Measurements from ENCODE around the gene ARHGAP32. TPM values are rescaled to one million over a fixed set of nuclear protein-coding genes. Genes with fewer than 3 reads are reported as not detected.

ARHGAP32 gene
- total RNA-seq, 1 experiment from 2014 or later: 22.0 TPM

- no peak overlapping the region for H2BK12ac ChIP-seq (ENCODE audit: insufficient read length, low read depth, low read length)
- no peaks in the 10 kb centered on the region; the same call in 1 of the 2 replicates for H3K79me2 ChIP-seq (ENCODE audit: insufficient read depth, low read length)
- DNase-seq: no peak
- Mint-ChIP-seq H3K9me3 (peaks cover 5 to 6% of the 10 kb centered on the region in 2 experiments; a peak in 3 of 5 replicates), H3K27ac (peak overlapping the region in 2 of 3 experiments; percentile 60 to 77; a peak in 4 of 7 replicates), H3K4me1 (peaks cover 63 to 64% of the 10 kb centered on the region in 2 experiments), H3K36me3 (ENCODE audit: insufficient read depth in 1 of 3, low read depth in 3 of 3) (peaks cover 8 to 9% (median 9%) of the 10 kb centered on the region in 3 experiments), H3K4me3 (no peak overlapping the region), H3K27me3 (ENCODE audit: low read depth) (no peaks in the 10 kb centered on the region)
- H3K4me1 ChIP-seq (ENCODE audit: insufficient read depth, low read length): peaks cover 9% of the 10 kb centered on the region; the same call in 1 of the 2 replicates
- H3K23ac ChIP-seq (ENCODE audit: insufficient read length, low read depth, low read length): no peak overlapping the region
- no peak overlapping the region for H4K8ac ChIP-seq (replicated peaks; ENCODE audit: insufficient read length, low read depth, low read length)
- H4K5ac ChIP-seq (ENCODE audit: insufficient read length, low read depth, low read length): no peak overlapping the region
- no peak overlapping the region for H3T11ph ChIP-seq (ENCODE audit: low read length)
- no peak overlapping the region for H2AK5ac ChIP-seq (ENCODE audit: insufficient read length, low read length)
- H2AFZ ChIP-seq (ENCODE audit: low read length): no peak overlapping the region
- H4K91ac ChIP-seq (ENCODE audit: insufficient read length, low read depth, low read length): no peak overlapping the region
- no peak overlapping the region for H3K14ac ChIP-seq (ENCODE audit: insufficient read depth, low read length)
- no peak overlapping the region for H3K18ac ChIP-seq (ENCODE audit: insufficient read length, low read depth, low read length)
- no peaks in the 10 kb centered on the region for H4K20me1 ChIP-seq (ENCODE audit: control insufficient read depth, insufficient read depth, insufficient read length)
- no peaks in the 10 kb centered on the region for H3K79me1 ChIP-seq (ENCODE audit: insufficient read depth, low read depth, low read length, poor library complexity, severe bottlenecking)
- no peak for TF ChIP-seq CTCF (conservative IDR thresholded peaks at IDR 0.05)
- no peaks in the 10 kb centered on the region for H3K9me3 ChIP-seq (ENCODE audit: control insufficient read depth, low read depth, low read length)
- H2BK5ac ChIP-seq (ENCODE audit: insufficient read length, low read length): no peak overlapping the region
- no peak overlapping the region for H3K56ac ChIP-seq (ENCODE audit: insufficient read length, low read depth, low read length)
- H3K4me2 ChIP-seq (ENCODE audit: insufficient read depth, insufficient read length, low read length): no peak overlapping the region
- H2BK20ac ChIP-seq (ENCODE audit: low read depth, low read length, poor library complexity, severe bottlenecking): no peak overlapping the region
- no peaks in the 10 kb centered on the region for H3K27me3 ChIP-seq (ENCODE audit: insufficient read depth, low read length)
- no peak overlapping the region for H3K27ac ChIP-seq (ENCODE audit: insufficient read length, low read depth, low read length)
- no CpG with 5 or more reads among the region's 5 CpGs for WGBS (ENCODE audit: extremely low coverage, insufficient read length, low lambda C conversion rate)
- no peak overlapping the region for H3K9ac ChIP-seq (ENCODE audit: extremely low read depth, insufficient read length, low read length)
- no peak overlapping the region for H3K4ac ChIP-seq (ENCODE audit: low read depth, low read length)
- no peaks in the 10 kb centered on the region for H3K23me2 ChIP-seq (ENCODE audit: insufficient read length, low read depth, low read length, poor library complexity, severe bottlenecking)
- no peak overlapping the region for H2BK120ac ChIP-seq (ENCODE audit: low read depth, low read length, poor library complexity, severe bottlenecking)
- H2BK15ac ChIP-seq (ENCODE audit: low read depth, low read length): no peak overlapping the region
Observed at GRCh38 chr11:129210831-129211181, 18.7 kb upstream of the ARHGAP32 start.
